Endothelial cell of umbilical vein (primary cell): ENCODE results near the gene MYO16. TPM values are rescaled to one million over a fixed set of nuclear protein-coding genes. Genes with fewer than 3 reads are reported as not detected.

ENCODE experiments used
- BruUV-seq: library from RNA; stranded (reverse); fragments of 400-500 nt; replicated peaks from 2 replicates; lab custom pipeline; 2021; lab: Mats Ljungman, UMichigan
- CTCF ChIA-PET: fragments of 300-600, 350-600 bp; sonication (Branson Sonifier 250); formaldehyde crosslinking; loops from one replicate; lab custom pipeline; 2021; ENCODE audit warnings: antibody characterized with exemption, inconsistent platforms; lab: Charles Lee
- POLR2A ChIA-PET: fragments of 300-600, 350-600 bp; sonication (Branson Sonifier 250); formaldehyde crosslinking; loops from one replicate; lab custom pipeline; 2021; ENCODE audit warnings: antibody characterized with exemption, inconsistent platforms; lab: Charles Lee
- DNase-seq: peaks from one replicate; pipeline ENCODE4 v3.0.0-alpha.2; 2011; ENCODE audit warnings: low read depth, low spot score
- FAIRE-seq: peaks from 2 replicates; lab custom pipeline; 2011; peaks lifted over from hg19 to GRCh38; lab: Jason Lieb, UNC
- H2AFZ ChIP-seq: 2 replicates; pipeline ENCODE4 v1.6.0; 2012; ENCODE audit warnings: low read depth, low read length, control low read depth, inconsistent platforms
- H3K27ac ChIP-seq: 2 replicates; pipeline ENCODE4 v1.5.1; 2011; ENCODE audit warnings: low read depth, mild to moderate bottlenecking, control low read depth, low read length, moderate library complexity; ENCODE audit not compliant: insufficient read depth
- H3K27me3 ChIP-seq, 2 experiments: 2 replicates each; pipeline versions ENCODE4 v1.6.0 to v1.6.1; 2011; ENCODE audit warnings: low read length in 2 of 2, mixed read lengths in 1 of 2; ENCODE audit not compliant: control insufficient read depth in 2 of 2, insufficient read depth in 2 of 2
- H3K36me3 ChIP-seq, 2 experiments: 2 replicates in 1 of 2; 3 replicates in 1 of 2; pipeline ENCODE4 v1.5.1; 2011; ENCODE audit warnings: low read length in 2 of 2, mild to moderate bottlenecking in 1 of 2, moderate library complexity in 1 of 2; ENCODE audit not compliant: control insufficient read depth in 2 of 2, insufficient read depth in 2 of 2; ENCODE audit errors: extremely low read depth in 1 of 2
- H3K4me1 ChIP-seq: 3 replicates; pipeline ENCODE4 v1.5.1; 2011; ENCODE audit warnings: mild to moderate bottlenecking, low read length; ENCODE audit not compliant: control insufficient read depth, insufficient read depth; ENCODE audit errors: extremely low read depth
- H3K4me2 ChIP-seq: 2 replicates; pipeline ENCODE4 v1.6.1; 2011; ENCODE audit warnings: low read length, control low read depth, mixed read lengths; ENCODE audit not compliant: insufficient read depth
- H3K4me3 ChIP-seq, 3 experiments: fragments of 200-600 bp in 1 of 3; sonication (generic), shearing (Covaris generic) in 1 of 3; replicated peaks in 1 of 3; 2 replicates each; pipeline ENCODE4 v1.5.1; 2011 to 2016; ENCODE audit warnings: control low read depth in 3 of 3, low read length in 3 of 3, mild to moderate bottlenecking in 2 of 3, inconsistent platforms in 1 of 3, low read depth in 1 of 3, moderate library complexity in 1 of 3; ENCODE audit not compliant: insufficient read depth in 1 of 3
- H3K79me2 ChIP-seq: 2 replicates; pipeline ENCODE4 v1.6.0; 2012; ENCODE audit warnings: low read length, inconsistent platforms; ENCODE audit not compliant: control insufficient read depth, insufficient read depth
- H3K9ac ChIP-seq: replicated peaks from 2 replicates; pipeline ENCODE3; 2011; ENCODE audit warnings: low read length, control low read depth; ENCODE audit not compliant: insufficient read depth; ENCODE audit errors: extremely low read depth
- H3K9me1 ChIP-seq: replicated peaks from 3 replicates; pipeline ENCODE4 v1.6.0; 2011; ENCODE audit warnings: mild to moderate bottlenecking, low read length; ENCODE audit not compliant: control insufficient read depth, insufficient read depth; ENCODE audit errors: extremely low read depth
- H3K9me3 ChIP-seq: replicated peaks from 2 replicates; pipeline ENCODE4 v1.5.1; 2012; ENCODE audit warnings: low read length, inconsistent platforms; ENCODE audit not compliant: control insufficient read depth, insufficient read depth
- H4K20me1 ChIP-seq: replicated peaks from 2 replicates; pipeline ENCODE3; 2011; ENCODE audit warnings: mild to moderate bottlenecking, low read length; ENCODE audit not compliant: control insufficient read depth, insufficient read depth; ENCODE audit errors: extremely low read depth
- CTCF ChIP-seq, 2 donors: IDR thresholded peaks; 1 replicate in 1 of 2; 2 replicates in 1 of 2; pipeline ENCODE4 v1.5.1; 2011; ENCODE audit warnings: low read length in 2 of 2, mild to moderate bottlenecking in 2 of 2, moderate library complexity in 2 of 2, control low read depth in 1 of 2, inconsistent platforms in 1 of 2, low read depth in 1 of 2; ENCODE audit not compliant: insufficient read depth in 1 of 2; ENCODE audit errors: extremely low read depth in 1 of 2
- EZH2 ChIP-seq: IDR thresholded peaks from 2 replicates; pipeline ENCODE4 v1.6.1; 2012; ENCODE audit warnings: borderline replicate concordance, low read depth, mild to moderate bottlenecking, moderate library complexity, low read length, inconsistent platforms; ENCODE audit not compliant: severe bottlenecking
- FOS ChIP-seq: IDR thresholded peaks from 2 replicates; pipeline ENCODE4 v1.6.1; 2011; ENCODE audit warnings: mild to moderate bottlenecking, low read length, moderate library complexity, borderline replicate concordance; ENCODE audit not compliant: insufficient read depth
- GATA2 ChIP-seq: IDR thresholded peaks from 2 replicates; pipeline ENCODE4 v1.7.0; 2011; ENCODE audit warnings: low read depth, mild to moderate bottlenecking, moderate library complexity, mixed read lengths, low read length; ENCODE audit not compliant: insufficient read length, insufficient read depth
- JUN ChIP-seq: IDR thresholded peaks from 2 replicates; pipeline ENCODE4 v1.6.1; 2011; ENCODE audit warnings: borderline replicate concordance, low read depth; ENCODE audit not compliant: insufficient read length, insufficient read depth
- MAX ChIP-seq: IDR thresholded peaks from 2 replicates; pipeline ENCODE4 v1.6.1; 2011; ENCODE audit not compliant: insufficient read depth, insufficient read length
- MYC ChIP-seq: IDR thresholded peaks from one replicate; pipeline ENCODE4 v1.6.1; 2011; ENCODE audit warnings: mild to moderate bottlenecking, low read depth, low read length
- POLR2A ChIP-seq: IDR thresholded peaks from 2 replicates; pipeline ENCODE4 v1.6.1; 2012; ENCODE audit warnings: low read depth, mild to moderate bottlenecking, control low read depth, low read length
- POLR2AphosphoS5 ChIP-seq: IDR thresholded peaks from 2 replicates; pipeline ENCODE4 v1.6.1; 2012; ENCODE audit warnings: low read depth, mild to moderate bottlenecking, control low read depth, low read length, moderate library complexity; ENCODE audit not compliant: insufficient read depth
- dilution Hi-C: fragments of 300-500 bp; cut with MboI; formaldehyde crosslinking; loops from one replicate; pipeline ENCODE4 v1.15.0; 2019; ENCODE audit warnings: low sequenced_read_pairs; ENCODE audit not compliant: extremely low pct_ligation_motif_present
- intact Hi-C: fragments of 100-400 bp; cut with micrococcal nuclease; formaldehyde crosslinking; loops from one replicate; pipeline ENCODE4 v1.10.0; 2022
- polyA plus RNA-seq, 4 experiments: library from polyadenylated mRNA; depleted of rRNA in 3 of 4; stranded (reverse) in 3 of 4; unstranded in 1 of 4; fragments of >200 nt; gene quantifications; 2 replicates each; pipeline versions ENCODE4 v1.2.1 to v1.2.3, GENCODE V29; 2011 to 2012; ENCODE audit warnings: missing spikeins in 1 of 4
- total RNA-seq: library from RNA; stranded (reverse); gene quantifications from 2 replicates; pipeline ENCODE4 v1.2.3, GENCODE V29; 2021

The MYO16 gene
- total and polyA plus RNA-seq, 2 donors (not counting 3 experiments of a cell fraction or from before 2014, with no cell fraction given) = 0.03 to 0.04 TPM

DNA sequence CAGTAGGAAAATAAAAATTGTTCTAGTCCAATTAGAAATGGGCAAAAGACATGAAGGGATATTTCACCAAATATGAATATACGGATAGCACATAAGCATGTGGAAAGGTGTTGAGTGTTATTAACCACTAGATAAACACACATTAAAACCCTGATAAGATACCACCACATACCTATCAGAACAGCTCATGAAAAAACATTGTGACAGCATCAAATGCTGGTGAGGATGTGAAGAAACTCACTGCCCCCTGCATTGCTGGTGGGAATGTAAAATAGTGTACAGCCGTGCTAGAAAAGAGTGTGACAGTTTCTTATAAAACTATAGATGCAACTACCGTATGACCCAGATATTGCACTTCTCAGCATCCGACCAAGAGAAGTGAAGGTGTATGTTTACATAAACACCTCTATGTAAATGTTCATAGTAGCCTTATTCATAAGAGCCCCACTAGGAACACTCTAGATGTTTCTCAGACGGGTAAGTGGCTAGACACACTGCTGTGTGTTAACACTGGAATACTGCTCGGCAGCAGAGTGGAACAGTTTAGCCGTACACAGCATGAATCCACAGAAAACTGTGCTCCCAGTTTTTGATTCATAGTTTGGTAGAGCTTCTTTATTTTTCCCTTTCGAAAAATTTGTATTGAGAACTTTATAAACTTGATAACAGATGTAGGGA lies 321.1 kb downstream of the MYO16 start:
- dilution Hi-C loops (no loop called here), intact Hi-C loops (loop anchor here (10.0 kb wide), 1 partner anchor 626 kb away; no protein-coding TSS in a partner anchor)
- BruUV-seq = no TSS peak
- Histone ChIP-seq H3K27ac (no peak overlapping the region), H2AFZ (no peak overlapping the region), H3K36me3 (no peaks in the 10 kb centered on the region), H3K9me1 (no peaks in the 10 kb centered on the region), H3K4me1 (no peaks in the 10 kb centered on the region), H3K4me3 (no peak overlapping the region), H3K79me2 (no peaks in the 10 kb centered on the region), H4K20me1 (no peaks in the 10 kb centered on the region), H3K9me3 (no peaks in the 10 kb centered on the region), H3K4me2 (no peak overlapping the region), H3K27me3 (peaks cover 0 to 4% of the 10 kb centered on the region in 2 experiments), H3K9ac (no peak overlapping the region)
- ChIA-PET CTCF (interaction anchor here (1.4 to 1.8 kb wide), 2 partner anchors 11 kb away, joined by 3 to 6 read pairs; no protein-coding TSS in a partner anchor), POLR2A (no interaction called here)
- FAIRE-seq (no peak), DNase-seq (no peak)
- TF ChIP-seq EZH2 (no peak), MAX (no peak), JUN (no peak), MYC (no peak), GATA2 (no peak), FOS (no peak), POLR2AphosphoS5 (no peak), CTCF (IDR thresholded peaks at IDR 0.05; ENCODE audit: extremely low read depth in 1 of 2, insufficient read depth in 1 of 2, low read depth in 1 of 2, low read length in 2 of 2) (no peak), POLR2A (no peak)
